Activated T-helper 1 cell treated with Interleukin-2 at 50 U/mL for 16 hours (primary cell): ENCODE results near the gene RASGRP4.

Experiments
- DNase-seq: peaks from one replicate; pipeline ENCODE4 v3.0.0-alpha.2; 2020; ENCODE audit warnings: low read depth

The RASGRP4 gene

GRCh38 chr19:38389101-38389925 lies 36.7 kb downstream of the RASGRP4 start:
- no peak for DNase-seq

GRCh38 chr19:38388349-38389100 lies 37.5 kb downstream of the RASGRP4 start, which contains the start of gene SPRED3:
TSS of gene SPRED3 (plus strand) at chr19:38388697. CDS start at chr19:38390303, 1,606 bp downstream.
- no peak for DNase-seq

GRCh38 chr19:38387550-38388348 lies 38.3 kb downstream of the RASGRP4 start, which contains the start of gene GGN:
TSS of gene GGN (minus strand) at chr19:38388034. CDS start at chr19:38387261, 773 bp downstream.
- DNase-seq = peak; percentile 54

- no peak for DNase-seq
These were observed 39.0 kb downstream of the RASGRP4 start for GRCh38 chr19:38386971-38387549.

- DNase-seq = no peak
These were observed 39.6 kb downstream of the RASGRP4 start for GRCh38 chr19:38386300-38386970.

GRCh38 chr19:38385804-38386257 lies 40.2 kb downstream of the RASGRP4 start:
- DNase-seq = no peak

GRCh38 chr19:38385057-38385803 lies 40.8 kb downstream of the RASGRP4 start:
- DNase-seq = no peak

- no peak for DNase-seq
These were observed 41.6 kb downstream of the RASGRP4 start for GRCh38 chr19:38384209-38385027.

- DNase-seq = no peak
These were observed 42.3 kb downstream of the RASGRP4 start for GRCh38 chr19:38383743-38384142.

GRCh38 chr19:38383184-38383583 lies 42.8 kb downstream of the RASGRP4 start:
- no peak for DNase-seq

- DNase-seq = no peak
These were observed 44.9 kb downstream of the RASGRP4 start for GRCh38 chr19:38381138-38381537.

- no peak for DNase-seq
These were observed 47.2 kb downstream of the RASGRP4 start for GRCh38 chr19:38378866-38379265.

- DNase-seq = no peak
These were observed 49.0 kb downstream of the RASGRP4 start for GRCh38 chr19:38377052-38377451.

- no peak for DNase-seq
These were observed 49.4 kb downstream of the RASGRP4 start for GRCh38 chr19:38376576-38376975.

GRCh38 chr19:38375748-38376147 lies 50.3 kb downstream of the RASGRP4 start:
- no peak for DNase-seq

- no peak for DNase-seq
These were observed 50.9 kb downstream of the RASGRP4 start for GRCh38 chr19:38375098-38375493.

- DNase-seq = peak; percentile 97
These were observed 51.5 kb downstream of the RASGRP4 start, which contains the start of gene PSMD8 for GRCh38 chr19:38374332-38375097. TSS of gene PSMD8 (plus strand) at chr19:38374571. CDS start at chr19:38374602, 31 bp downstream.

- no peak for DNase-seq
These were observed 52.1 kb downstream of the RASGRP4 start for GRCh38 chr19:38373907-38374331.

GRCh38 chr19:38371081-38371480 lies 54.9 kb downstream of the RASGRP4 start:
- no peak for DNase-seq
